A549 treated with CORT108297 at 1 μM for 4 hours (cell line): Measurements from ENCODE around the gene C10orf62. TPM values are rescaled to one million over a fixed set of nuclear protein-coding genes. Genes with fewer than 3 reads are reported as not detected.

Experiments used
- total RNA-seq: library from RNA; stranded (reverse); fragments of 200-300 nt; extraction: Qiagen RNA extraction; gene quantifications from 5 replicates; pipeline ENCODE4 v1.2.3, GENCODE V29; 2022

C10orf62 gene, protein sequence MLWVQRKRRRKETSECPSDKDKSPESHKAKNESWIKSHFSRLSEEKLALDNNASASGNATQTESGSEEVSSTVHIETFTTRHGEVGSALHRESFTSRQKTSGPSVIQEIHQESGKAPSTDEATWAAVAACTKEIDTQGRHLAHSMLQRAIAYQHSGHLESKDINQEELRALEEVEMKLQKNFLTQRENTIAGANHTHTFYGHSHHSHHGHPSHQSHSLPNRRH
- total RNA-seq: 0.10 TPM in 1 of 5 replicates, not detected in the others

DNA sequence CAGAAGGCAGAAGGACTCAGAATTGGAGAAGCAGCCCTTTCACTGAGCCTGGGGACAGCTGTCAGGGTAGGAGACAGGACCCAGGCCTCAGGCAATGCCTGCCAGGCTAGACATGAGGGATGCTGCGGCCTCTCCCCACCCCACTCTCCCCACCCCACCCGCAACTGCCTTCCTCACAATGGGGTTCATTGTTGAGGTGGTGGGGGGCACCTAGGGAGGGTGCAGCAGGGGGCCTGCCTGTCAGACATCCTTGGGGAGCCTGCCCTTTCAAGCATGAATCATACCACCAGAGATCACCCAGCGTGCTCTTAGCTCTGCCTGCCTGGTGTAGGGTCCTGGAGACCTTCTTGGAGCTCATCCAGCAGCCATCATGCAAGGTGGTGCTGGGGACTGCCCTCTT is at the start of gene C10orf62:
TSS of gene C10orf62 (plus strand) at position 243 of the 400 bp plus-strand sequence. CDS start 177 bp downstream, outside the sequence.

DNA sequence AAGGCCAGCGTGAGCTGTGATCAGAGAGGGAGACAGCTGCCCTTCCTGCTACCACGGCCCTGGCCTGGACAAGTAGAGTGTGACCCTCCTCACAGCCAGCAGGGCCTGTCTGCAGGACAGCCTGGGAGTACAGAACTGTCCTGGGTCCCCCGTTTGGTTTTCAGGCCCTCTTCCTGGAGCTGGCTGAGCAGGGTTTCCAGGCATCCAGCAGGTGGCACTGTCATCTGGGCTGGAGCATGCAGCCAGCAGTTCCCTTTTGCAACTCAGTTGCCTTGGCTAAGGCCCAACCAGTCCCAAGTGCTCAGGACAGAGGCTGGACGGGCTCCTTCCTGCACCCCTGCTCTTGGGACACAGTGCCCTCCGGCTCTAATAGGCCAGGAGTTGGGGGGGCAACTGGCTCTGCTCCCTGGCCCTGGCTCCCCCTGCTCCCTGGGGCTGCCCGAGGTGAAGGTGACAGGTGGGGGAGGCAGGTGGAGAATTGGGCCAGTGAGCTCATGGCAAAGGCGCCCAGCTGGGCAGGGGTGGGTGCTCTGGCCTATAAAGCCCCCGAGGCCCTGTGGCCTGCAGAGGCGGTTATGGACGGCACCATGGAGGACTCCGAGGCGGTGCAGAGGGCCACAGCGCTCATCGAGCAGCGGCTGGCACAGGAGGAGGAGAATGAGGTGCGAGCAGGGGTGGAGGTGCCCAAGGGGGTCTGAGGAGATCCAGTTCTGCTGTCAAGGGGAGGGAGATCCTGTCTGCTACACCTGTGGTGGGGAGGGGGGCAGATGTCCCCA is 17.1 kb upstream of the C10orf62 start, which contains the start of gene ANKRD2:
TSS of gene ANKRD2 (plus strand) at position 566 of the 776 bp plus-strand sequence. CDS start at position 576, 10 bp downstream.

DNA sequence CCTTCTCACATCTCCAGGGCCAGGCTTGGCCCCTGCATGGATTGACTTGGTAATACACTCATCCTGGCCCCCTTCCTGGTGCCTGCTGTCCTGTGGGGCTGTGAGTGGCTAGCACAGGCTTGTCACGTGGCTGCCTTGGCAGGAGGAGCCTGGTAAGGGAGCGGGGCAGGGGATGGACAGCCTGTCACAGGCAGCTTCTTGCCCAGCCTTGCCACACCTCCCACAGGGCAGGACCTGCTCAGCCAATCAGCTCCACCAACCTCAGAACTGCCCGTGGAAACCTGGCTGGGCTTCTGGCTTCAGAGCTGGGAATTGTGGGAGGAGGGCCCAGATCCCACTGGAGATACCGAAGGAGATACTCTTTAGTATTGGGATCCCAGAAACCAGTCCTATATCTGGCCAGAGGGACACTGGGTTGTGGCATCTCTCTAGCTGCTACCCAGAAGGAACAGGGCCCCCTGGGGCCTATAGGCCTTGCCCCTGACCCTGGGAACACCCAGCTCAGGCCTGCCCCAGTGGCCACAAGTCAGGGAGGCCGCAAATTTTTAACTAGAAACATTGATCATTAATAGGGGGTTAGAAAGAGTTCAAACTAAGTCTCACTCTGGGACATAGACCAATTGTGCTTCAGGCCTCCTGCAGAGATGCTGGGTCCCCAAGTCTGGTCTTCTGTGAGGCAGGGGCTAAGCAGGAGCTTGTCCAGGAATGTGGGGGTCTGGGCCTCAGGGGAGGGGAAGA is 5.3 kb upstream of the C10orf62 start, which contains the start of gene HOGA1:
TSS of gene HOGA1 (plus strand) at position 330 of the 738 bp plus-strand sequence. CDS start at position 645, 315 bp downstream.

DNA sequence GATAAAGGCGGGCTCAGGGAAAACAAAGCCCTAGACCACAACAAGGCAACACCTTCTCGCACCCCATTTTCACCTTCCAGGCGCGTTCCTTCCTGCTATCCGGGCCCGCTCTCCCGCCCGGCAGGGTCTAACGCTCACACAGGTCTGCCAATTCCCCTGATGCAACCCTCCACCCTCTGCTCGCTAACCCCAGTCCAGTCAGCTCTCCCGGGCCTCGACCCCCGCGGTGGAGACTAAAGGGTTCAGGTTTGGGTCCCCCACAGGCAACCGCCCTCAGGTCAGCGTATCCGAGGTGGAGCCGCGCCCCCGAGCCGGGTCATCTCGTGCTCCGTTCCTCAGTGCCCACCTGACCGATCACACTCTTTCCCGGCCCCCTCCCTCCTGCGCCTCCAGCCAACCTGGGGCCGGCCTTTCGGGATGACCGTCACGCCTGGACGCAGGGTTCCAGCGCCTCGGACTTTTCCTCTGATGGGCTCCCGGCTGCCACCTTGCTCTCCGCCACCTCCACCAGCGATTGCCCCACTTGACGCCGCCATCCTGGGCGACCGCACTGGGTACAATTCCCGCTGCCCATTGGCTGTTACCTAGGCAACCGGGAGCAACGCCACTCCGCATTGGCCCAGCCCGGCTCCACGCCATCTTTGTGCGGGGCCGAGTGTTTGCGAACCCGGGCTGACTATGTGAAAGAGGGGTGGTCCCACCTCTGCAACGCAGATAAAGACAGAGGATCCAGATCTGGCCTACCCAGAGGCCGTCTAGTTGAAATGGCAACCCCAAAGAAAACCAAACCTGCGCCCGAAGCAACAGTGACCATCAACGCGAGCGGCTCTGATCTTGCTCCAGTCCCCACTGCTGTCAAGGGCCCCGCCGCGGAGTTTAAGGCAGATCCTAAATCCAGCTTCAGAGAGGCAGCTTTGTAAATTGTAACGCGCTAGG is 43.7 kb downstream of the C10orf62 start, which contains the start of gene MORN4:
TSS of gene MORN4 (minus strand) at position 552 of the 936 bp plus-strand sequence. CDS start 13,847 bp downstream, outside the sequence.

DNA sequence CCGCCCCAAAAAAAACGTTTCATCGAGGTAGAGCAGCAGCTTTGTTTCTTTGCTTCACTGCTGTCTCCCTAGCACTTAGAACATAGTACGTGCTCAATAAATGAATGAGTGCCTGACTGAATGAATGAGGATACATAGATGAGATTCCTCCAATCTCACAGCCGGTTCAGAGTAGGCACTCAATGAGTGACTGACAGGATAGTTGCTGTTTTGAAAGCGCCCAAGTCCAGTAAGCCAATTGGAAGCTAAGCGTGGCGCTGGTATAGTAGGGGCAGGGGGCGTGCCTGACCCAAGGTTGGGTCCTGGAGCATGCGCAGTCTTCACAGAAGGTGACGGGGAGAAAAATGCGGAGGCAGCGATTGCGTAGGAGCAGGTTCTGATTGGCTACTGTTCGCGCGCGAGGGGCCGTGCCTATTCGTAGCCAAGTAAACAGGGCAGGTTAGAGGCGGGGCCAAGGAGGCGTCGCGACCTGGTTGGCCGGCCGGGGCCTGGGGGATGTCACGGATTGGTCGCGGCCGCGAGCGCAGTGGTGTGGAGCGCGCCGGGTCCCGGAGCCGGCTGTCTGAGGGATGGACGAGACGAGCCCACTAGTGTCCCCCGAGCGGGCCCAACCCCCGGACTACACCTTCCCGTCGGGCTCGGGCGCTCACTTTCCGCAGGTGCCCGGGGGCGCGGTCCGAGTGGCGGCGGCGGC is 50.8 kb downstream of the C10orf62 start, which contains the start of gene PI4K2A:
TSS of gene PI4K2A (plus strand) at position 498 of the 694 bp plus-strand sequence. CDS start at position 570, 72 bp downstream.

Other genes with a start within 250 kb of the C10orf62 start
- gene RRP12, start 188.4 kb upstream of the C10orf62 start, total RNA-seq: 54.9 to 69.0 TPM (median 58.8 TPM) in 5 replicates
- 579 to 644 TPM (median 626 TPM) in 5 replicates for gene PGAM1, start 163.5 kb upstream of the C10orf62 start, total RNA-seq
- 52.6 to 61.6 TPM (median 56.4 TPM) in 5 replicates for gene EXOSC1, start 143.7 kb upstream of the C10orf62 start, total RNA-seq
- 44.2 to 53.8 TPM (median 53.5 TPM) in 5 replicates for gene ZDHHC16, start 143.5 kb upstream of the C10orf62 start, total RNA-seq
- 42.0 to 51.0 TPM (median 48.0 TPM) in 5 replicates for gene MMS19, start 91.3 kb upstream of the C10orf62 start, total RNA-seq
- gene UBTD1, start 90.8 kb upstream of the C10orf62 start, total RNA-seq: 14.9 to 21.2 TPM (median 19.4 TPM) in 5 replicates
- gene ANKRD2, start 16.9 kb upstream of the C10orf62 start, total RNA-seq: 3.6 to 6.0 TPM (median 4.7 TPM) in 5 replicates
- gene HOGA1, start 5.3 kb upstream of the C10orf62 start, total RNA-seq: 0.76 to 1.8 TPM (median 1.1 TPM) in 5 replicates
- gene MORN4, start 43.8 kb downstream of the C10orf62 start, total RNA-seq: 6.7 to 8.7 TPM (median 7.6 TPM) in 5 replicates
- 25.3 to 30.3 TPM (median 28.6 TPM) in 5 replicates for gene PI4K2A, start 51.0 kb downstream of the C10orf62 start, total RNA-seq
- 67.2 to 122 TPM (median 92.9 TPM) in 5 replicates for gene AVPI1, start 97.5 kb downstream of the C10orf62 start, total RNA-seq
- 38.2 to 49.0 TPM (median 42.4 TPM) in 5 replicates for gene MARVELD1, start 124.0 kb downstream of the C10orf62 start, total RNA-seq
- gene ZFYVE27, start 147.4 kb downstream of the C10orf62 start, total RNA-seq: 17.5 to 27.1 TPM (median 24.9 TPM) in 5 replicates
- 1.2 to 2.8 TPM (median 2.4 TPM) in 5 replicates for gene SFRP5, start 182.3 kb downstream of the C10orf62 start, total RNA-seq